A549 treated with ZK216348 at 1 μM for 4 hours (cell line): ENCODE data around the gene DNAI2. TPM values are rescaled to one million over a fixed set of nuclear protein-coding genes. Genes with fewer than 3 reads are reported as not detected.

Experiments used
- total RNA-seq: library from RNA; stranded (reverse); fragments of 200-300 nt; extraction: Qiagen RNA extraction; gene quantifications from 5 replicates; pipeline ENCODE4 v1.2.3, GENCODE V29; 2022; ENCODE audit warnings: low read depth

DNAI2 gene
- total RNA-seq, result not detected in 5 replicates

GRCh38 chr17:74274060-74274708 is at the start of gene DNAI2:
Gene DNAI2 (plus strand): TSS chr17:74274234. CDS start chr17:74281818, 7,584 bp downstream.

GRCh38 chr17:74325743-74326379 is 51.8 kb downstream of the DNAI2 start, which contains the start of gene KIF19:
Gene KIF19 (plus strand): TSS chr17:74326226. CDS start chr17:74326350, 124 bp downstream.

GRCh38 chr17:74361230-74362068 is 87.4 kb downstream of the DNAI2 start, which contains the start of gene BTBD17:
Gene BTBD17 (minus strand): TSS chr17:74361868. CDS start chr17:74361819, 49 bp downstream.

Other genes starting within 250 kb of the DNAI2 start
- 2,416 to 3,988 TPM (median 2,703 TPM) in 5 replicates for gene RPL38, start 70.6 kb upstream of the DNAI2 start, total RNA-seq
- gene TTYH2, start 60.7 kb upstream of the DNAI2 start, total RNA-seq, result 2.0 to 3.7 TPM (median 2.0 TPM) in 5 replicates
- gene KIF19, start 52.0 kb downstream of the DNAI2 start, total RNA-seq, result not detected in 5 replicates
- not detected in 5 replicates for gene BTBD17, start 87.6 kb downstream of the DNAI2 start, total RNA-seq
- not detected in 5 replicates for gene GPR142, start 93.3 kb downstream of the DNAI2 start, total RNA-seq
- 34.9 to 72.6 TPM (median 67.0 TPM) in 5 replicates for gene GPRC5C, start 157.9 kb downstream of the DNAI2 start, total RNA-seq
- not detected in 5 replicates for gene CD300A, start 192.4 kb downstream of the DNAI2 start, total RNA-seq